AG04450 (cell line): Measurements from ENCODE around the gene CCDC57. TPM values are rescaled to one million over a fixed set of nuclear protein-coding genes. Genes with fewer than 3 reads are reported as not detected.

Experiments
- CTCF ChIA-PET: fragments of 300-600, 350-600 bp; formaldehyde crosslinking; extraction: SDS; loops from one replicate; lab custom pipeline; 2022; ENCODE audit warnings: antibody characterized with exemption, inconsistent platforms; lab: Charles Lee
- POLR2A ChIA-PET: fragments of 350-600 bp; formaldehyde crosslinking; extraction: SDS; loops from one replicate; lab custom pipeline; 2021; ENCODE audit warnings: antibody characterized with exemption, inconsistent platforms; lab: Yijun Ruan, JAX
- DNase-seq: peaks from one replicate; pipeline ENCODE4 v3.0.0-alpha.2; 2011; ENCODE audit warnings: low read depth, low spot score
- H3K27ac ChIP-seq: one replicate; pipeline ENCODE4 v1.5.1; 2012; ENCODE audit warnings: low read depth, low read length, control low read depth
- H3K27me3 ChIP-seq: one replicate; pipeline ENCODE4 v1.6.0; 2012; ENCODE audit warnings: low read length; ENCODE audit not compliant: control insufficient read depth, insufficient read depth
- H3K4me3 ChIP-seq: 2 replicates; pipeline ENCODE4 v1.5.1; 2011; ENCODE audit warnings: mild to moderate bottlenecking, low read depth, low read length, control low read depth
- H3K9me3 ChIP-seq: 2 replicates; pipeline ENCODE4 v1.5.1; 2012; ENCODE audit warnings: low read length; ENCODE audit not compliant: control insufficient read depth, insufficient read depth
- CTCF ChIP-seq: IDR thresholded peaks from 2 replicates; pipeline ENCODE4 v1.5.1; 2011; ENCODE audit warnings: low read depth, low read length, control low read depth, inconsistent platforms
- polyA plus RNA-seq: library from polyadenylated mRNA; depleted of rRNA; stranded (reverse); fragments of >200 nt; gene quantifications from 2 replicates; pipeline ENCODE4 v1.2.3, GENCODE V29; 2011

CCDC57 gene
- polyA plus RNA-seq, 1 experiment = 11.1 TPM

GRCh38 chr17:82245134-82246039, 32.7 kb upstream of the CCDC57 start:
- no peak for TF ChIP-seq CTCF
- CTCF ChIA-PET = interaction anchor here (0.7 to 1.3 kb wide), 2 partner anchors 40 to 46 kb away, joined by 3 read pairs; no protein-coding TSS in a partner anchor
- no peak for DNase-seq
- Histone ChIP-seq H3K27ac (peak overlapping the region; percentile 11), H3K9me3 (peaks cover 3% of the 10 kb centered on the region; the same call in 1 of the 2 replicates), H3K27me3 (no peaks in the 10 kb centered on the region), H3K4me3 (no peak overlapping the region)
- POLR2A ChIA-PET = no interaction called here

- peak; percentile 64 for TF ChIP-seq CTCF
- CTCF ChIA-PET = interaction anchor here (0.7 to 1.3 kb wide), 2 partner anchors 39 to 45 kb away, joined by 3 read pairs; no protein-coding TSS in a partner anchor
- DNase-seq = no peak
- POLR2A ChIA-PET = interaction anchor here (1.1 kb wide), 1 partner anchor 10 kb away, joined by 4 read pairs; no protein-coding TSS in a partner anchor
- Histone ChIP-seq H3K9me3 (peaks cover 3% of the 10 kb centered on the region; the same call in 1 of the 2 replicates), H3K27ac (peak overlapping the region; percentile 39), H3K27me3 (no peaks in the 10 kb centered on the region), H3K4me3 (no peak overlapping the region)
Measured at GRCh38 chr17:82244413-82245133, 31.9 kb upstream of the CCDC57 start.

- no peak for TF ChIP-seq CTCF
- no peaks in the 10 kb centered on the region for H3K27me3 ChIP-seq
- ChIA-PET POLR2A (interaction anchor here (1.1 kb wide), 3 partner anchors 9 to 38 kb away, joined by 3 to 4 read pairs (median 3); no protein-coding TSS in a partner anchor), CTCF (interaction anchor here (1.5 kb wide), 1 partner anchor 106 kb away, joined by 3 read pairs; no protein-coding TSS in a partner anchor)
- no peak overlapping the region for H3K27ac ChIP-seq
- H3K9me3 ChIP-seq = peaks cover 3% of the 10 kb centered on the region; the same call in 1 of the 2 replicates
- no peak overlapping the region for H3K4me3 ChIP-seq
- DNase-seq = no peak
Measured at GRCh38 chr17:82243648-82244412, 31.2 kb upstream of the CCDC57 start.

DNA sequence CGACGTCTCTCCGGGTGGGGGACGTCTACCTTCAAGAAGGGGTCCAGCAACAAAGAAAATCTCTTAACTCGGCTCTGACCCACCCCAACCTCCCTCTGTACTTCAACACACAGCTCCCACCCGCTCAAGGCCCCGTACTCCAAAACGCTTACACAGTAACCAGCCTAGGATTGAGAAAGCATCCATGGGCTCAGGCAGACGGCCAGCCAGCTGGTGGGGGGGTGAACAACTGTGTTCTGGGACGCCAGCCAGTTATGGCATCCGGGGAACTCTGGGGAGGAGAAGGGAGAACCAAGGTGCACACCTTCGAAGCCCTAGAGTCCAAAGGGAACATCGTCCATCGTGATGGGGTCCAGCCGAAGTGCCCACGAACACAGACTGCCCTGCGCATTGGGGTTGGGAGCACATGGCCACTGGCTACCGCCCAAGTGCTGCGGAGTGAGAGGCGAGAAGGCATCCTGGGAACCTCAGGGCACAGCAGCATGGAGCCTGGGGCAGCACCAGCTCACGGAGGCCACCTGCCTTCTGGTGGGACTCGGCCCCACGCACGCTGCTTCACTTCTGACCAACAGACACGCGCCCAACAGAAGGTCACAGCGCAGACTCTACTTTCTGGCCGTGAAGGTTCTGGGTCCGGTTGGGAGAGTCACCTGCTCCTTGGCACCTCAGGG, 30.5 kb upstream of the CCDC57 start:
- Histone ChIP-seq H3K27me3 (no peaks in the 10 kb centered on the region), H3K4me3 (no peak overlapping the region), H3K27ac (peak overlapping the region; percentile 70), H3K9me3 (peaks cover 3% of the 10 kb centered on the region; the same call in 1 of the 2 replicates)
- CTCF ChIA-PET = interaction anchor here (1.1 to 1.5 kb wide), 2 partner anchors 107 to 212 kb away, joined by 3 to 4 read pairs; no protein-coding TSS in a partner anchor
- DNase-seq = peak; percentile 67
- TF ChIP-seq CTCF = no peak; the same call in 1 of the 2 replicates
- POLR2A ChIA-PET = interaction anchor here (0.9 to 1.1 kb wide), 4 partner anchors 8 to 37 kb away, joined by 3 to 4 read pairs (median 3); partner anchors contain the start of gene SLC16A3
